ENCODE data around the gene CACHD1.
"Not testable (repeated sequence)": the region's sequence is repeated elsewhere in the genome, so short reads cannot be mapped to it uniquely, and the experiment has no call there.

CACHD1 gene

GRCh38 chr1:64701886-64702285 is 232.0 kb downstream of the CACHD1 start:
- H4K20me1 ChIP-seq (ENCODE audit: insufficient read depth, low read length), result no peaks in the 10 kb centered on the region
- no peaks in the 10 kb centered on the region for H3K4me1 ChIP-seq (ENCODE audit: low read length)
- H3K4me2 ChIP-seq (ENCODE audit: low read length), result no peak overlapping the region
- no peak overlapping the region for H3K27ac ChIP-seq (ENCODE audit: low read length)
- no peaks in the 10 kb centered on the region for H3K27me3 ChIP-seq (ENCODE audit: low read depth, low read length)
- no peak for TF ChIP-seq EZH2phosphoT487 (IDR thresholded peaks at IDR 0.05; ENCODE audit: low read depth)
- no peak for TF ChIP-seq CTCF (IDR thresholded peaks at IDR 0.05; ENCODE audit: low read depth, low read length)
- no peaks in the 10 kb centered on the region for H3K9me3 ChIP-seq (ENCODE audit: insufficient read depth, low read length)
- H3K79me2 ChIP-seq (ENCODE audit: low read length), result no peaks in the 10 kb centered on the region
- no peaks in the 10 kb centered on the region for H3K36me3 ChIP-seq (replicated peaks; ENCODE audit: low read depth, low read length)
- H3K9ac ChIP-seq (ENCODE audit: low read length), result no peak overlapping the region
- no peak overlapping the region for H3K4me3 ChIP-seq (ENCODE audit: low read length)
- no peak overlapping the region for H2AFZ ChIP-seq (ENCODE audit: low read depth, low read length)

- H3K9me3 ChIP-seq (ENCODE audit: insufficient read depth, low read length); H3K27ac ChIP-seq (ENCODE audit: low read length); H2AFZ ChIP-seq (ENCODE audit: low read depth, low read length); H3K4me2 ChIP-seq (ENCODE audit: low read length); H3K79me2 ChIP-seq (ENCODE audit: low read length); H3K9ac ChIP-seq (ENCODE audit: low read length); H3K36me3 ChIP-seq (replicated peaks; ENCODE audit: low read depth, low read length); H4K20me1 ChIP-seq (ENCODE audit: insufficient read depth, low read length); H3K4me1 ChIP-seq (ENCODE audit: low read length); H3K27me3 ChIP-seq (ENCODE audit: low read depth, low read length); H3K4me3 ChIP-seq (ENCODE audit: low read length): not testable (repeated sequence)
Observed at GRCh38 chr1:64702670-64703069, 232.7 kb downstream of the CACHD1 start.

GRCh38 chr1:64703600-64703999 is 233.7 kb downstream of the CACHD1 start:
- Histone ChIP-seq H3K27ac (ENCODE audit: low read length) (no peak overlapping the region), H3K4me1 (ENCODE audit: low read length) (no peaks in the 10 kb centered on the region), H3K9ac (ENCODE audit: low read length) (no peak overlapping the region), H3K9me3 (ENCODE audit: insufficient read depth, low read length) (no peaks in the 10 kb centered on the region), H4K20me1 (ENCODE audit: insufficient read depth, low read length) (no peaks in the 10 kb centered on the region), H3K36me3 (replicated peaks; ENCODE audit: low read depth, low read length) (no peaks in the 10 kb centered on the region), H3K4me2 (ENCODE audit: low read length) (no peak overlapping the region), H3K27me3 (ENCODE audit: low read depth, low read length) (no peaks in the 10 kb centered on the region), H2AFZ (ENCODE audit: low read depth, low read length) (no peak overlapping the region), H3K4me3 (ENCODE audit: low read length) (no peak overlapping the region), H3K79me2 (ENCODE audit: low read length) (no peaks in the 10 kb centered on the region)
- TF ChIP-seq EZH2phosphoT487 (IDR thresholded peaks at IDR 0.05; ENCODE audit: low read depth), result no peak
- TF ChIP-seq CTCF (IDR thresholded peaks at IDR 0.05; ENCODE audit: low read depth, low read length), result no peak

- no peak overlapping the region for H3K4me2 ChIP-seq (ENCODE audit: low read length)
- no peaks in the 10 kb centered on the region for H4K20me1 ChIP-seq (ENCODE audit: insufficient read depth, low read length)
- H3K4me3 ChIP-seq (ENCODE audit: low read length), result no peak overlapping the region
- no peaks in the 10 kb centered on the region for H3K36me3 ChIP-seq (replicated peaks; ENCODE audit: low read depth, low read length)
- no peaks in the 10 kb centered on the region for H3K9me3 ChIP-seq (ENCODE audit: insufficient read depth, low read length)
- no peak overlapping the region for H3K27ac ChIP-seq (ENCODE audit: low read length)
- no peaks in the 10 kb centered on the region for H3K27me3 ChIP-seq (ENCODE audit: low read depth, low read length)
- 0 out of 2 replicates have a peak, but pooled peaks cover 3% of the 10 kb centered on the region for H3K4me1 ChIP-seq (ENCODE audit: low read length)
- no peaks in the 10 kb centered on the region for H3K79me2 ChIP-seq (ENCODE audit: low read length)
- no peak overlapping the region for H2AFZ ChIP-seq (ENCODE audit: low read depth, low read length)
- TF ChIP-seq CTCF (IDR thresholded peaks at IDR 0.05; ENCODE audit: low read depth, low read length) (no peak), EZH2phosphoT487 (IDR thresholded peaks at IDR 0.05; ENCODE audit: low read depth) (no peak)
- no peak overlapping the region for H3K9ac ChIP-seq (ENCODE audit: low read length)
Observed at GRCh38 chr1:64705591-64705990, 235.7 kb downstream of the CACHD1 start.

GRCh38 chr1:64711266-64711665 is 241.3 kb downstream of the CACHD1 start:
- Histone ChIP-seq H3K9ac (ENCODE audit: low read length) (no peak overlapping the region), H3K27me3 (ENCODE audit: low read depth, low read length) (no peaks in the 10 kb centered on the region), H3K79me2 (ENCODE audit: low read length) (no peaks in the 10 kb centered on the region), H3K36me3 (replicated peaks; ENCODE audit: low read depth, low read length) (no peaks in the 10 kb centered on the region), H3K4me2 (ENCODE audit: low read length) (no peak overlapping the region), H3K27ac (ENCODE audit: low read length) (no peak overlapping the region), H3K9me3 (ENCODE audit: insufficient read depth, low read length) (no peaks in the 10 kb centered on the region), H3K4me3 (ENCODE audit: low read length) (no peak overlapping the region), H4K20me1 (ENCODE audit: insufficient read depth, low read length) (no peaks in the 10 kb centered on the region), H3K4me1 (ENCODE audit: low read length) (0 out of 2 replicates have a peak, but pooled peaks cover 3% of the 10 kb centered on the region), H2AFZ (ENCODE audit: low read depth, low read length) (no peak overlapping the region)
- no peak for TF ChIP-seq CTCF (IDR thresholded peaks at IDR 0.05; ENCODE audit: low read depth, low read length)
- TF ChIP-seq EZH2phosphoT487 (IDR thresholded peaks at IDR 0.05; ENCODE audit: low read depth), result no peak
